Adrenal gland (tissue), 12 donors: Measurements from ENCODE around the gene HIPK2. TPM values are rescaled to one million over a fixed set of nuclear protein-coding genes. Genes with fewer than 3 reads are reported as not detected.

Source experiments
- DNase-seq, 7 donors: peaks; one replicate each; pipeline ENCODE4 v3.0.0-alpha.2; 2019 to 2020
- H3K27ac ChIP-seq, 5 donors: fragments of 200-600 bp; sonication (generic) in 4 of 5; 1 replicate in 3 of 5; 2 replicates in 2 of 5; pipeline versions ENCODE4 v1.5.1 to v1.8.0; 2016 to 2020; ENCODE audit warnings: mild to moderate bottlenecking in 1 of 5
- H3K27me3 ChIP-seq: fragments of 200-600 bp; 2 replicates; pipeline ENCODE4 v1.8.0; 2021
- H3K36me3 ChIP-seq, 2 donors: fragments of 200-600 bp; replicated peaks in 1 of 2; 1 replicate in 1 of 2; 2 replicates in 1 of 2; pipeline versions ENCODE4 v1.5.1 to v1.8.0; 2018 to 2022
- H3K4me1 ChIP-seq, 2 donors: fragments of 200-600 bp; replicated peaks in 1 of 2; 1 replicate in 1 of 2; 2 replicates in 1 of 2; pipeline versions ENCODE4 v1.5.1 to v1.8.0; 2018 to 2021
- H3K4me3 ChIP-seq, 4 donors: fragments of 200-600 bp; sonication (generic) in 3 of 4; one replicate each; pipeline ENCODE4 v1.5.1; 2016 to 2018
- H3K9me3 ChIP-seq, 3 donors: fragments of 200-600 bp; sonication (generic) in 1 of 3; replicated peaks in 1 of 3; 1 replicate in 2 of 3; 2 replicates in 1 of 3; pipeline versions ENCODE4 v1.5.1 to v1.8.0; 2016 to 2021
- POLR2A ChIP-seq, 2 donors: fragments of 450-650 bp; IDR thresholded peaks; one replicate each; pipeline ENCODE4 v1.6.1; 2017; ENCODE audit warnings: antibody characterized with exemption in 2 of 2, mild to moderate bottlenecking in 2 of 2, moderate library complexity in 1 of 2
- WGBS, 4 donors: extraction: QIAGEN DNeasy Blood & Tissue Kit in 2 of 4; methylation state at CpG; one replicate each; pipeline versions ENCODE4 v1.1.5 to v1.1.7; 2013 to 2017; 5-methylcytosine and 5-hydroxymethylcytosine counted together
- intact Hi-C, 2 donors: fragments of 100-400 bp; cut with DNase I; formaldehyde crosslinking; loops; one replicate each; pipeline versions ENCODE4 v1.14.1 to v1.15.0; 2022 to 2023
- polyA plus RNA-seq, 3 donors: library from polyadenylated mRNA; stranded (reverse); fragments of 200-250 nt in 2 of 3; fragments of 350-450 nt in 1 of 3; fragmentation: Illumina TruSeq in 1 of 3; extraction: RNeasy Lipid Tissue Mini Kit (QIAGEN cat#74804) in 1 of 3; gene quantifications; one replicate each; pipeline ENCODE4 v1.2.3, GENCODE V29; 2013 to 2014
- total RNA-seq, 9 donors: library from RNA; depleted of rRNA in 4 of 9; stranded (reverse); fragments of >200 nt in 4 of 9; fragments of 120-200 nt in 1 of 9; fragmentation: NEBNext Ultra II Directional in 1 of 9; extraction: Animal tissue kit (Norgen Biotek cat#: 25700) in 1 of 9; gene quantifications; one replicate each; pipeline versions ENCODE4 v1.1.0 to v1.2.4, GENCODE V29; 2013 to 2023
- TF ChIP-seq, protein P1 (sequence below), 6 experiments: fragments of 450-650 bp in 4 of 6; fragments of 200-600 bp in 2 of 6; sonication (generic) in 1 of 6; IDR thresholded peaks; 1 replicate in 5 of 6; 2 replicates in 1 of 6; pipeline versions ENCODE4 v1.5.1 to v1.8.0; 2016 to 2021; ENCODE audit warnings: antibody characterized with exemption in 6 of 6, mild to moderate bottlenecking in 2 of 6, moderate library complexity in 1 of 6
- donor health status: healthy with polysubstance abuse.
- donor health status: Bipolar disorder and iron deficiency.
- donor health status: DM: yes; HTN: yes; CAD: no.
- donor health status: DM: no; HTN: no; CAD: no.
- donor health status: DM: no; HTN: no; CAD: no.
- donor health status: DM: yes; HTN: yes; CAD: no.

HIPK2 gene
- total and polyA plus RNA-seq, 12 donors = 4.7 to 82.4 (median 49.8) TPM

DNA sequence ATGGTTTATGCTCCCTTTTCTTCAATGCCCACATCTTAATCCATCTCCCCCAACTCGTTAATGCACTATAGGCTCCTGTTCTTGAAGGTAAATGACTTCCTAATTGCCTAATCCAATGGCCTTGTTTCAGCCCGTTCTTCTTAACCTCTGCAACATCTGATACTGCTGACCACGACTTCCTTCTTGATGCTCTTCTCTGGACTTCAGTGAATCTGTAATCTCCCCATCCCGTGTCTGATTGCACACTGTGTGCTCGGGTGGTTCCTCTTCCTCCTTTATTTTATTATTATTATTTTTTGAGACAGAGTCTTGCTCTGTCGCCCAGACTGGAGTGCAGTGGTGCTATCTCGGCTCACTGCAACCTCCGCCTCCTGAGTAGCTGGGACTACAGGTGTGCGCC is 58.9 kb downstream of the HIPK2 start:
- peaks cover 40 to 62% of the 10 kb centered on the region in 2 donors for H3K4me1 ChIP-seq
- intact Hi-C loops = no loop called here
- H3K9me3 ChIP-seq = no peaks in the 10 kb centered on the region
- DNase-seq = no peak
- H3K36me3 ChIP-seq = peaks cover 0 to 25% of the 10 kb centered on the region in 2 donors
- 73 to 77% (median 76%) methylated on average over 9 of the region's 9 CpGs for WGBS, 4 donors
- no peaks in the 10 kb centered on the region for H3K27me3 ChIP-seq
- peak overlapping the region in 1 of 5 donors; percentile 56 for H3K27ac ChIP-seq
- TF ChIP-seq, protein P1, sequence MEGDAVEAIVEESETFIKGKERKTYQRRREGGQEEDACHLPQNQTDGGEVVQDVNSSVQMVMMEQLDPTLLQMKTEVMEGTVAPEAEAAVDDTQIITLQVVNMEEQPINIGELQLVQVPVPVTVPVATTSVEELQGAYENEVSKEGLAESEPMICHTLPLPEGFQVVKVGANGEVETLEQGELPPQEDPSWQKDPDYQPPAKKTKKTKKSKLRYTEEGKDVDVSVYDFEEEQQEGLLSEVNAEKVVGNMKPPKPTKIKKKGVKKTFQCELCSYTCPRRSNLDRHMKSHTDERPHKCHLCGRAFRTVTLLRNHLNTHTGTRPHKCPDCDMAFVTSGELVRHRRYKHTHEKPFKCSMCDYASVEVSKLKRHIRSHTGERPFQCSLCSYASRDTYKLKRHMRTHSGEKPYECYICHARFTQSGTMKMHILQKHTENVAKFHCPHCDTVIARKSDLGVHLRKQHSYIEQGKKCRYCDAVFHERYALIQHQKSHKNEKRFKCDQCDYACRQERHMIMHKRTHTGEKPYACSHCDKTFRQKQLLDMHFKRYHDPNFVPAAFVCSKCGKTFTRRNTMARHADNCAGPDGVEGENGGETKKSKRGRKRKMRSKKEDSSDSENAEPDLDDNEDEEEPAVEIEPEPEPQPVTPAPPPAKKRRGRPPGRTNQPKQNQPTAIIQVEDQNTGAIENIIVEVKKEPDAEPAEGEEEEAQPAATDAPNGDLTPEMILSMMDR (IDR thresholded peaks at IDR 0.05) = no peak
- no peak for TF ChIP-seq POLR2A (IDR thresholded peaks at IDR 0.05)
- H3K4me3 ChIP-seq = no peak overlapping the region

DNA sequence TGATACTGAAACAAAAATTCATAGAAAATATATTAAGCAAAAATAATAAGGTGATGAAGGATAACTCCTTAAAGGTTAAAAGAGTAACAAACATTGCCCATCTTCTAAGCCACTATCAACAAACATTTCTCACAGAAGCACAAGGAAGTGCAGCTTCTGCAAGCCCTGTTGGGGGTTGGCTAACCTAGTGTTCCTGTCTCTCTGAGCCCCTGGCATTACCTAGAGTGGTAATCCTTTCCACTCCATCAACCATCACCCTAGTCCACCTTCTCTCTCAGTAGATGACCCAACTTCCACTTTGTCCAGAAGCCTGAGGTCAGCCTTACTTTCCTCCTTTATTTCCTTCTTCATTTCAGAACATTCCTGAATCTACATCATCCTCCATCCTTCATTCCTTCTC is 59.7 kb downstream of the HIPK2 start:
- TF ChIP-seq POLR2A (IDR thresholded peaks at IDR 0.05) = no peak
- TF ChIP-seq, protein P1 (IDR thresholded peaks at IDR 0.05) = no peak
- intact Hi-C loops = no loop called here
- H3K27ac ChIP-seq = no peak overlapping the region

DNA sequence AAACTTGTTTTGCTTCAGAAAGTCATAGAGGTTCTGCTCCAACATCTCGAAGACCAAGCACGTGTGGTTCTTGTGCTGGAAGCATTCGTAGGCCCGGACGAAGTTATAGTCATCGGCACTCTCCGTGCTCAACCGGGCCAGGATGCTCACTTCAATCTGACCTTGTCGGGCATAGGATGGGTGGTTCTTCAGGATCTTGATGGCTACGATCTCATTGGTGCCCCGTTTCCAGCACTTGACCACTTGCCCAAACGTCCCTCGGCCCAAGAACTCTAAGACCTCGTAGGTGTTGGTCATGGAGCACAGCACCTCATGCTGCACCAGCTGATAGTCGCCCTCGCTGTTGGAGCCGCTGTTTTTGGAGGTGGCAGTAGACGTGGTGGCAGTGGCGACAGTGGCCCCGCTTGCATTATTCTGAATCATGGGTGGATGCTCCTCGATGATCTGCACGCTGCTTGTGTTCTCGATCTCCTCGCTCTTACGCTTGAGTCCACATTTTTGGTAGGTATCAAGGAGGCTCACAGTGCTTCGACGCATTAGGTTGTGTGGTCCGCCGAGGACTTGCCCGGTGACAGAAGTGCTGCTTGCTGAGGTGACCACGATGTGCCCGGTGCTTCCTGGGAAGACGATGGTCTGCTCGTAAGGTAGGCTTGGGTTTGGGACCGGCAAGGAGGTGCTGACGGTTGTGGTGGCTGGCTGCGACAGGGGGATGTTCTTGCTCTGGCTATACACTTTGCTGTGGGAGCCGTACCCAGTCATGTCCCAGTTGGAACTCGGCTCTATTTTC is 61.4 kb downstream of the HIPK2 start:
- WGBS, 4 donors = 97 to 99% (median 98%) methylated on average over 33 to 39 of the region's 39 CpGs
- H3K36me3 ChIP-seq = peaks cover 0 to 25% of the 10 kb centered on the region in 2 donors
- H3K4me1 ChIP-seq = peaks cover 15 to 44% of the 10 kb centered on the region in 2 donors
- H3K9me3 ChIP-seq = no peaks in the 10 kb centered on the region
- DNase-seq = peak in 1 of 7 donors; percentile 48
- TF ChIP-seq POLR2A (IDR thresholded peaks at IDR 0.05) = no peak
- TF ChIP-seq, protein P1 (IDR thresholded peaks at IDR 0.05) = no peak
- intact Hi-C loops = no loop called here
- H3K27me3 ChIP-seq = no peaks in the 10 kb centered on the region
- H3K27ac ChIP-seq = no peak overlapping the region
- no peak overlapping the region for H3K4me3 ChIP-seq

More for the DNA sequence above, 59.7 kb downstream of the HIPK2 start:
- no peak for DNase-seq
- H3K36me3 ChIP-seq = peaks cover 0 to 25% of the 10 kb centered on the region in 2 donors
- H3K27me3 ChIP-seq = no peaks in the 10 kb centered on the region
- H3K9me3 ChIP-seq = no peaks in the 10 kb centered on the region
- H3K4me3 ChIP-seq = no peak overlapping the region
- H3K4me1 ChIP-seq = peaks cover 33 to 55% of the 10 kb centered on the region in 2 donors

DNA sequence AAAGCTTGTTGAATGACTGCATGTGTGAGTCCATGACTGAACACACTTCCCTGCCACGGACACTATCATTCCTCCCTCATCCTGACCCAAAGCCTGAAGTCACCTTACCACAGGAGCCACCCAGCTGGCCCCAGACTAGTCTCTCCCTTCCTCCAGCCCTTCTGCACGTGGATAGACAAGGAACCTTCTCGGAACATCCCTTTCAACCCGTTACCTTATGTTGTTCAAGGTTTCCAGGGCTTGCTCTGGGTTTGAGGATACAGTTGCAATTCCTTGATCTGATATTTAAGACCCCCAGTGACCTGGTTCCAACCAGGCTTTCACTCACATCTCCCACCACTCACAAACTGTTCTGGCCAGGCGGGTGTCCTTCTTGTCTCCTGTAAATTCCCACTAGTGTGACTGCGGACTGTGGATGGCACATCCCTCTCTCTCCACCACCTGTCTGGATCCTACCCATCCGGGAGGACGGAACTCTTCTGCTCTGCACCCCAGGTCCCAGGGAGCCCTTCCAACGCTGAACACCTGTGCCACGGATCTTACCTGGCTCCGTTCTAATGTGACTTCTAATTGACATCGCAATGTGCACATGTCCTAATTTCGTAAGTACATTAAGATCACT is 62.5 kb downstream of the HIPK2 start:
- H3K36me3 ChIP-seq = peaks cover 0 to 25% of the 10 kb centered on the region in 2 donors
- H3K4me3 ChIP-seq = no peak overlapping the region
- DNase-seq = peak in 2 of 7 donors; percentile 18 to 48
- no peaks in the 10 kb centered on the region for H3K27me3 ChIP-seq
- intact Hi-C loops = no loop called here
- peak overlapping the region in 2 of 5 donors; percentile 38 to 82 for H3K27ac ChIP-seq
- whole genome bisulfite sequencing, 4 donors = 93 to 99% (median 97%) methylated on average over 13 of the region's 13 CpGs
- peaks cover 6 to 34% of the 10 kb centered on the region in 2 donors for H3K4me1 ChIP-seq
- TF ChIP-seq, protein P1 (IDR thresholded peaks at IDR 0.05) = no peak
- no peak for TF ChIP-seq POLR2A (IDR thresholded peaks at IDR 0.05)
- no peaks in the 10 kb centered on the region for H3K9me3 ChIP-seq
